ENCODE results near the gene KLHL2.

KLHL2 gene

GRCh38 chr4:165309456-165309855 lies 102.1 kb downstream of the KLHL2 start:
- ChIA-PET POLR2A (no interaction called here), CTCF (interaction anchor here (1.1 to 1.3 kb wide), 2 partner anchors 10 to 34 kb away, joined by 3 read pairs; no protein-coding TSS in a partner anchor)
- DNase-seq (ENCODE audit: low read depth, low spot score), result no peak
- no peak for TF ChIP-seq CTCF (IDR thresholded peaks at IDR 0.05; ENCODE audit: insufficient read depth, low read length, missing control alignments)
- no peak overlapping the region for H3K4me3 ChIP-seq (ENCODE audit: low read depth, low read length)

- TF ChIP-seq CTCF (IDR thresholded peaks at IDR 0.05; ENCODE audit: insufficient read depth, low read length, missing control alignments), result no peak
- no peak for DNase-seq (ENCODE audit: low read depth, low spot score)
- ChIA-PET CTCF (no interaction called here), POLR2A (no interaction called here)
- H3K4me3 ChIP-seq (ENCODE audit: low read depth, low read length), result no peak overlapping the region
Observed at GRCh38 chr4:165312506-165312905, 105.1 kb downstream of the KLHL2 start.

GRCh38 chr4:165319030-165319429 lies 111.7 kb downstream of the KLHL2 start:
- POLR2A ChIA-PET, result no interaction called here
- CTCF ChIA-PET, result interaction anchor here (1.0 kb wide), 1 partner anchor 10 kb away, joined by 3 read pairs; no protein-coding TSS in a partner anchor
- no peak for DNase-seq (ENCODE audit: low read depth, low spot score)
- TF ChIP-seq CTCF (IDR thresholded peaks at IDR 0.05; ENCODE audit: insufficient read depth, low read length, missing control alignments), result no peak
- no peak overlapping the region for H3K4me3 ChIP-seq (ENCODE audit: low read depth, low read length)

GRCh38 chr4:165319509-165319908 lies 112.1 kb downstream of the KLHL2 start:
- ChIA-PET CTCF (interaction anchor here (1.0 kb wide), 1 partner anchor 10 kb away, joined by 3 read pairs; no protein-coding TSS in a partner anchor), POLR2A (no interaction called here)
- no peak overlapping the region for H3K4me3 ChIP-seq (ENCODE audit: low read depth, low read length)
- no peak for DNase-seq (ENCODE audit: low read depth, low spot score)
- no peak for TF ChIP-seq CTCF (IDR thresholded peaks at IDR 0.05; ENCODE audit: insufficient read depth, low read length, missing control alignments)

GRCh38 chr4:165324236-165324917 lies 117.0 kb downstream of the KLHL2 start:
- no peak for TF ChIP-seq CTCF (IDR thresholded peaks at IDR 0.05; ENCODE audit: insufficient read depth, low read length, missing control alignments)

GRCh38 chr4:165324918-165325304 lies 117.5 kb downstream of the KLHL2 start:
- no peak overlapping the region for H3K4me3 ChIP-seq (ENCODE audit: low read depth, low read length)
- CTCF ChIA-PET, result no interaction called here
- POLR2A ChIA-PET, result no interaction called here
- no peak for TF ChIP-seq CTCF (IDR thresholded peaks at IDR 0.05; ENCODE audit: insufficient read depth, low read length, missing control alignments)
- DNase-seq (ENCODE audit: low read depth, low spot score), result no peak

More at GRCh38 chr4:165324236-165324917, 117.0 kb downstream of the KLHL2 start:
- POLR2A ChIA-PET, result no interaction called here
- no peak overlapping the region for H3K4me3 ChIP-seq (ENCODE audit: low read depth, low read length)
- no peak for DNase-seq (ENCODE audit: low read depth, low spot score)
- CTCF ChIA-PET, result no interaction called here

All from AG04449 (cell line).